Thyroid gland (tissue), 4 donors: ENCODE results near the gene USF1. TPM values are rescaled to one million over a fixed set of nuclear protein-coding genes. Genes with fewer than 3 reads are reported as not detected.

Experiments used
- DNase-seq, 2 donors: peaks; one replicate each; pipeline ENCODE4 v3.0.0-alpha.2; 2019
- H3K27ac ChIP-seq, 3 donors: fragments of 200-600 bp; sonication (generic); 1 replicate in 2 of 3; 2 replicates in 1 of 3; pipeline ENCODE4 v1.5.1; 2016 to 2019; ENCODE audit warnings: mild to moderate bottlenecking in 1 of 3, moderate library complexity in 1 of 3
- H3K27me3 ChIP-seq: fragments of 200-600 bp; sonication (generic); one replicate; pipeline ENCODE4 v1.5.1; 2019
- H3K36me3 ChIP-seq, 2 donors: fragments of 200-600 bp; sonication (generic); one replicate each; pipeline ENCODE4 v1.5.1; 2016 to 2019
- H3K4me1 ChIP-seq, 2 donors: fragments of 200-600 bp; sonication (generic); one replicate each; pipeline ENCODE4 v1.5.1; 2017 to 2019
- H3K4me3 ChIP-seq, 3 donors: fragments of 200-600 bp; sonication (generic); replicated peaks in 1 of 3; 1 replicate in 2 of 3; 2 replicates in 1 of 3; pipeline ENCODE4 v1.5.1; 2016; ENCODE audit warnings: mild to moderate bottlenecking in 1 of 3
- H3K9me3 ChIP-seq: fragments of 200-600 bp; sonication (generic); one replicate; pipeline ENCODE4 v1.5.1; 2017
- POLR2A ChIP-seq, 2 donors: fragments of 450-650 bp; IDR thresholded peaks; one replicate each; pipeline ENCODE4 v1.6.1; 2017; ENCODE audit warnings: antibody characterized with exemption in 2 of 2, mild to moderate bottlenecking in 2 of 2, moderate library complexity in 1 of 2
- WGBS, 2 donors: methylation state at CpG; one replicate each; pipeline ENCODE4 v1.1.5; 2017; 5-methylcytosine and 5-hydroxymethylcytosine counted together
- intact Hi-C: fragments of 100-400 bp; cut with DNase I; formaldehyde crosslinking; loops from one replicate; pipeline ENCODE4 v1.15.1; 2023
- total RNA-seq, 4 donors: library from RNA; depleted of rRNA; stranded (reverse); fragments of >200 nt; gene quantifications; one replicate each; pipeline ENCODE4 v1.2.3, GENCODE V29; 2016
- TF ChIP-seq, protein P1 (sequence below), 6 experiments: fragments of 200-600 bp in 3 of 6; fragments of 450-650 bp in 3 of 6; sonication (generic) in 3 of 6; IDR thresholded peaks; one replicate each; pipeline ENCODE4 v1.5.1; 2016 to 2019; ENCODE audit warnings: antibody characterized with exemption in 6 of 6, mild to moderate bottlenecking in 2 of 6, inconsistent platforms in 1 of 6, moderate library complexity in 1 of 6

USF1 gene, protein sequence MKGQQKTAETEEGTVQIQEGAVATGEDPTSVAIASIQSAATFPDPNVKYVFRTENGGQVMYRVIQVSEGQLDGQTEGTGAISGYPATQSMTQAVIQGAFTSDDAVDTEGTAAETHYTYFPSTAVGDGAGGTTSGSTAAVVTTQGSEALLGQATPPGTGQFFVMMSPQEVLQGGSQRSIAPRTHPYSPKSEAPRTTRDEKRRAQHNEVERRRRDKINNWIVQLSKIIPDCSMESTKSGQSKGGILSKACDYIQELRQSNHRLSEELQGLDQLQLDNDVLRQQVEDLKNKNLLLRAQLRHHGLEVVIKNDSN
- total RNA-seq, result 10 to 100 TPM; 56.0 to 71.0 (median 70.3) TPM

DNA sequence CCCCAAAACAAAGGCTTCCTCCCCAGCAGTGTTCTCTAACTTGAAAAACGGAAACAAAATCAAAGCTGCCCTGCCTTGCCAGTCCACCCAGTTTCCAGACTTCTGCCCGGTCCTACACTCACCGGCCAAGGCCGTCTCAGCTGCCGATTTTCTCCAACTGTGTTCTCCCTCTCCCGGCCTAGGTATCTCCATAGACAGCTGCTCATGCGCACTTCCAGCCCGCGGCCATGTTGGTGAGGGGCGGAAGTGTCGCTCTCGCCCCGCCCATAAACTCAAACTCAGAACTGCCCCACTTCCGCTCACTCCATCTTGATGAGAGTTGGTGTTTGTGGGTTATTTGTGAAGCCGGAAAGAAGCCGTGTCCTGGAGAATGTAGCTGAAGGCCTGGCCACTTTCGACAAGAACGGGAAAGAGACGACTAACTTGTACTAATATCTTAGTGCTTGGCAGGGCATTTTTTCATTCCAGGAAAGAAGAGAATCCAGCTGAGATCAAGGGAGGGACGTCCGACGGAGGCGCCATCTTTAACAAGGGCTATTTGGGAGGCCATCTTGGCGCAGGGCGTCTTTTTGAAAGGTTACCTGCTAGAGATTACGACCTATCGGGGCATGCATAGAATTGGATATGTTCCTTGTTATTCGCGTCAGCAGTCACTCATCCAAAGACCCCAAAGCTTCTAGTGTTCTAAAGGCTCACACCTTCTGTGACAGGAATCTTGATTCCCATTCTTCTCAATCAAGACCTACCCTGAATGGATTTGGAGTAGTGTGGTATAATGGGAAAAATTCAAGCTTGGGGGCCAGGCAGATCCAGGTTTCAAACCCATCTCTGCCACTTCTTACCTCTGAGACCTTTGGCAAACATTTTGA is at the start of gene USF1:
USF1 (minus strand) TSS at position 242 of the 869 bp plus-strand sequence. CDS start 2,702 bp downstream, outside the sequence.
- peaks cover 14 to 18% of the 10 kb centered on the region in 2 donors for H3K36me3 ChIP-seq
- H3K9me3 ChIP-seq, result no peaks in the 10 kb centered on the region
- peak within 1 kb of the TSS; percentile 29 to 91 (median 89) for H3K4me3 ChIP-seq
- 0% methylated on average over 29 of the region's 29 CpGs for WGBS, 2 donors
- intact Hi-C loops, result loop anchor here (10.0 kb wide), 1 partner anchor 49 kb away; the partner anchor contains the start of gene KLHDC9
- no peaks in the 10 kb centered on the region for H3K27me3 ChIP-seq
- H3K4me1 ChIP-seq, result peaks cover 9 to 17% of the 10 kb centered on the region in 2 donors
- peak; percentile 94 for DNase-seq
- TF ChIP-seq POLR2A (IDR thresholded peaks at IDR 0.05), result peak in 1 of 2 donors; percentile 92
- TF ChIP-seq, protein P1, sequence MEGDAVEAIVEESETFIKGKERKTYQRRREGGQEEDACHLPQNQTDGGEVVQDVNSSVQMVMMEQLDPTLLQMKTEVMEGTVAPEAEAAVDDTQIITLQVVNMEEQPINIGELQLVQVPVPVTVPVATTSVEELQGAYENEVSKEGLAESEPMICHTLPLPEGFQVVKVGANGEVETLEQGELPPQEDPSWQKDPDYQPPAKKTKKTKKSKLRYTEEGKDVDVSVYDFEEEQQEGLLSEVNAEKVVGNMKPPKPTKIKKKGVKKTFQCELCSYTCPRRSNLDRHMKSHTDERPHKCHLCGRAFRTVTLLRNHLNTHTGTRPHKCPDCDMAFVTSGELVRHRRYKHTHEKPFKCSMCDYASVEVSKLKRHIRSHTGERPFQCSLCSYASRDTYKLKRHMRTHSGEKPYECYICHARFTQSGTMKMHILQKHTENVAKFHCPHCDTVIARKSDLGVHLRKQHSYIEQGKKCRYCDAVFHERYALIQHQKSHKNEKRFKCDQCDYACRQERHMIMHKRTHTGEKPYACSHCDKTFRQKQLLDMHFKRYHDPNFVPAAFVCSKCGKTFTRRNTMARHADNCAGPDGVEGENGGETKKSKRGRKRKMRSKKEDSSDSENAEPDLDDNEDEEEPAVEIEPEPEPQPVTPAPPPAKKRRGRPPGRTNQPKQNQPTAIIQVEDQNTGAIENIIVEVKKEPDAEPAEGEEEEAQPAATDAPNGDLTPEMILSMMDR (IDR thresholded peaks at IDR 0.05), result no peak
- peak within 1 kb of the TSS; percentile 71 to 97 (median 97) for H3K27ac ChIP-seq

DNA sequence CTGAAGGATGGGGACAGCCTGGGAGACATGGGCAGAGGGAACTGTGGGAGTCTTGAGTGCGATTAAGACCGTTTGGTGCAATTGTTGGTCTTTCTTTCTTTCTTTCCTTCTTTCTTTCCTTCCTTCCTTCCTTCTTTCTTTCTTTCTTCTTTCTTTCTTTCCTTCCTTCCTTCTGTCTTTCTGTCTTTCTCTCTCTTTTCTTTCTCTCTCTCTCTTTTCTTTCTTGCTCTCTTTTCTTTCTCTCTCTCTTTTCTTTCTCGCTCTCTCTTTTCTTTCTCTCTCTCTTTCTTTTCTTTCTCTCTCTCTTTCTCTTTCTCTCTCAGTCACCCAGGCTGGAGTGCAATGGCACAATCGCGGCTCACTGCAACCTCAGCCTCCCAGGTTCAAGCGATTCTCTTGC is 49.5 kb upstream of the USF1 start:
- no peaks in the 10 kb centered on the region for H3K9me3 ChIP-seq
- H3K27me3 ChIP-seq, result no peaks in the 10 kb centered on the region
- no peak overlapping the region for H3K4me3 ChIP-seq
- H3K36me3 ChIP-seq, result no peaks in the 10 kb centered on the region
- TF ChIP-seq, protein P1 (IDR thresholded peaks at IDR 0.05), result no peak
- TF ChIP-seq POLR2A (IDR thresholded peaks at IDR 0.05), result no peak
- DNase-seq, result no peak
- peaks cover 7 to 8% of the 10 kb centered on the region in 2 donors for H3K4me1 ChIP-seq
- no peak overlapping the region for H3K27ac ChIP-seq
- intact Hi-C loops, result loop anchor here (5.0 to 10.0 kb wide), 3 partner anchors 50 to 260 kb away; partner anchors contain the start of gene USF1
- WGBS, 2 donors, result 92 to 93% methylated on average over 6 of the region's 6 CpGs

DNA sequence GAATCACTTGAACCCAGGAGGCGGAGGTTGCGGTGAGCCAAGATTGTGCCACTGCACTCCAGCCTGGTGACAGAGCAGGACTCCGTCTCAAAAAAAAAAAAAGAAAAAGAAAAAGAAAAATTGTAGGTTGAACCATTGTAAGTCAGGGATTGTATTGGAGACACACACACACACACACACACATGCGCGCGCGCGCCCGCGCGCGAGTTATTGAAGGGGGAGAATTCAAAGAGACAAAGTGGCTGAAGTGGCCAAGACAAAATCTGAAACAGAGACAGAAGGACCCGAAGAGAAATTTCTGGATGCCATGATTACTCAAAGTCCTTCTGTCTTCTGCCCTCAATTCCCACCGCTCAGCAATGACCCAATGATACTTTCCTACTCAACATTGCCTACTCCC is 48.7 kb upstream of the USF1 start:
- WGBS, 2 donors, result 90 to 94% methylated on average over 14 of the region's 14 CpGs
- no peaks in the 10 kb centered on the region for H3K9me3 ChIP-seq
- no peaks in the 10 kb centered on the region for H3K27me3 ChIP-seq
- peaks cover 8 to 10% of the 10 kb centered on the region in 2 donors for H3K4me1 ChIP-seq
- intact Hi-C loops, result loop anchor here (10.0 kb wide), 2 partner anchors 50 to 260 kb away; partner anchors contain the start of gene USF1
- DNase-seq, result no peak
- no peak for TF ChIP-seq POLR2A (IDR thresholded peaks at IDR 0.05)
- TF ChIP-seq, protein P1 (IDR thresholded peaks at IDR 0.05), result no peak
- H3K27ac ChIP-seq, result no peak overlapping the region
- no peaks in the 10 kb centered on the region for H3K36me3 ChIP-seq
- H3K4me3 ChIP-seq, result no peak overlapping the region

DNA sequence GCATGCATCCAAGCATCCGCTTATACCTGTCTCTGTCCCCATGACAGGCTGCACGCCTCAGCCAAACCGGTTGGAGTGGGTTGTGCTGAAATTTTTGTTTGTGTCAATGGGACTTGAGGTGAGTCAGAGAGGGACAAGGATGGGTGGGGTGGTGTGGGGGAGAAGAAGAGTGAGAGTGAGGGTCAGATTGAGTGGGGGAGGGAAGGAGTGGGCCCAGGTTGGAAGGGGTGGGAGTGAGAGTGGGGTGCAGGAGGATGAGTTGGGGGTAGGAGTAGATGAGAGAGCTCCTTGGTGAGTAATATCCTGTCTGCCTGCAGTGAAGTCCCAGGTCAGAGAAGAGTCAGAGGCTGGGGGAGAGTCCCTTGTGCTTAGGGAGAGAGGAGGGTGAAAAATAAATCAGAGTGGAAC is 46.8 kb upstream of the USF1 start:
- Histone ChIP-seq H3K4me3 (no peak overlapping the region), H3K27me3 (no peaks in the 10 kb centered on the region), H3K27ac (no peak overlapping the region), H3K4me1 (peaks cover 4 to 8% of the 10 kb centered on the region in 2 donors), H3K36me3 (no peaks in the 10 kb centered on the region), H3K9me3 (no peaks in the 10 kb centered on the region)
- TF ChIP-seq, protein P1 (IDR thresholded peaks at IDR 0.05), result no peak
- TF ChIP-seq POLR2A (IDR thresholded peaks at IDR 0.05), result no peak
- DNase-seq, result no peak
- WGBS, 2 donors, result 62 to 64% methylated on average over 3 of the region's 3 CpGs
- intact Hi-C loops, result loop anchor here (10.0 kb wide), 2 partner anchors 48 to 258 kb away; partner anchors contain the start of gene USF1
